Lower leg skin (tissue), 3 donors: ENCODE results near the gene WDR87.

Experiments
- POLR2A ChIP-seq, 2 donors: fragments of 450-650 bp; IDR thresholded peaks; one replicate each; pipeline ENCODE4 v1.6.1; 2016 to 2017; ENCODE audit warnings: antibody characterized with exemption in 2 of 2, mild to moderate bottlenecking in 1 of 2, moderate library complexity in 1 of 2
- TF ChIP-seq, protein P1 (sequence below), 3 donors: fragments of 450-650 bp; IDR thresholded peaks; one replicate each; pipeline ENCODE4 v1.5.1; 2016; ENCODE audit warnings: antibody characterized with exemption in 3 of 3, mild to moderate bottlenecking in 3 of 3, moderate library complexity in 2 of 3

DNA sequence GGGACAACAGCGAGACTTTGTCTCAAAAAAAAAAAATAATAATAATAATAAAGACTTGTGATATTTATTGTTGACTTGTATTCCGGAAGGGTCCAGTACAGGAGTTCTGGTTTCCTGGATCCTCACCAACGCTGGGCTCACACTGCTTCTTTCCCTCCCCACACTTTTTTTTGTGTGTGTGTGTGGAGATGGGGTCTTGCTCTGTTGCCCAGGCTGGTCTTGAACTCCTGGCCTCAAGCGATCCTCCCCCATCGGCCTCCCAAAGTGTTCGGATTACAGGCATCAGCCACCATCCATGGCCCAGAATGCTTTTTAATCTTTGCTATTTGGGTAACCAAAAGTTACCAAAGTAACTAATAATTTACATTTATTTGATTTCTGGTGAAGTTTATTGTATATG, 39.7 kb upstream of the WDR87 start:
- no peak for TF ChIP-seq POLR2A (IDR thresholded peaks at IDR 0.05)
- TF ChIP-seq, protein P1, sequence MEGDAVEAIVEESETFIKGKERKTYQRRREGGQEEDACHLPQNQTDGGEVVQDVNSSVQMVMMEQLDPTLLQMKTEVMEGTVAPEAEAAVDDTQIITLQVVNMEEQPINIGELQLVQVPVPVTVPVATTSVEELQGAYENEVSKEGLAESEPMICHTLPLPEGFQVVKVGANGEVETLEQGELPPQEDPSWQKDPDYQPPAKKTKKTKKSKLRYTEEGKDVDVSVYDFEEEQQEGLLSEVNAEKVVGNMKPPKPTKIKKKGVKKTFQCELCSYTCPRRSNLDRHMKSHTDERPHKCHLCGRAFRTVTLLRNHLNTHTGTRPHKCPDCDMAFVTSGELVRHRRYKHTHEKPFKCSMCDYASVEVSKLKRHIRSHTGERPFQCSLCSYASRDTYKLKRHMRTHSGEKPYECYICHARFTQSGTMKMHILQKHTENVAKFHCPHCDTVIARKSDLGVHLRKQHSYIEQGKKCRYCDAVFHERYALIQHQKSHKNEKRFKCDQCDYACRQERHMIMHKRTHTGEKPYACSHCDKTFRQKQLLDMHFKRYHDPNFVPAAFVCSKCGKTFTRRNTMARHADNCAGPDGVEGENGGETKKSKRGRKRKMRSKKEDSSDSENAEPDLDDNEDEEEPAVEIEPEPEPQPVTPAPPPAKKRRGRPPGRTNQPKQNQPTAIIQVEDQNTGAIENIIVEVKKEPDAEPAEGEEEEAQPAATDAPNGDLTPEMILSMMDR (IDR thresholded peaks at IDR 0.05): no peak
